ENCODE measurements around the gene INO80B.

Gene INO80B

GRCh38 chr2:74421221-74421870 lies 33.5 kb upstream of the INO80B start, which contains the start of the genes C2orf81 and WDR54:
Gene C2orf81 (minus strand): TSS chr2:74421619. CDS start chr2:74421560, 59 bp downstream.
Gene WDR54 (plus strand): TSS chr2:74421730. CDS start chr2:74422154, 424 bp downstream.
- no peak for TF ChIP-seq CTCF (conservative IDR thresholded peaks at IDR 0.05)
- peak within 1 kb of the TSS; percentile 75 for H3K27ac ChIP-seq

GRCh38 chr2:74423231-74424095 lies 31.4 kb upstream of the INO80B start:
- no peak overlapping the region for H3K27ac ChIP-seq
- TF ChIP-seq CTCF (conservative IDR thresholded peaks at IDR 0.05), result no peak

GRCh38 chr2:74424139-74424992 lies 30.5 kb upstream of the INO80B start:
- H3K27ac ChIP-seq, result no peak overlapping the region
- no peak for TF ChIP-seq CTCF (conservative IDR thresholded peaks at IDR 0.05)

- no peak for TF ChIP-seq CTCF (conservative IDR thresholded peaks at IDR 0.05)
These were observed 29.9 kb upstream of the INO80B start for GRCh38 chr2:74424995-74425406.

GRCh38 chr2:74425523-74425922 lies 29.4 kb upstream of the INO80B start:
- no peak overlapping the region for H3K27ac ChIP-seq
- TF ChIP-seq CTCF (conservative IDR thresholded peaks at IDR 0.05), result no peak

More at GRCh38 chr2:74424995-74425406, 29.9 kb upstream of the INO80B start:
- H3K27ac ChIP-seq, result no peak overlapping the region

GRCh38 chr2:74426181-74426758 lies 28.6 kb upstream of the INO80B start:
- TF ChIP-seq CTCF (conservative IDR thresholded peaks at IDR 0.05), result no peak
- no peak overlapping the region for H3K27ac ChIP-seq
